NCI-H524 (cell line): ENCODE measurements around the gene GASK1B.

Experiments
- DNase-seq, 2 experiments: peaks; one replicate each; lab custom pipeline; 2025; lab: John Stamatoyannopoulos, UW

GASK1B gene

DNA sequence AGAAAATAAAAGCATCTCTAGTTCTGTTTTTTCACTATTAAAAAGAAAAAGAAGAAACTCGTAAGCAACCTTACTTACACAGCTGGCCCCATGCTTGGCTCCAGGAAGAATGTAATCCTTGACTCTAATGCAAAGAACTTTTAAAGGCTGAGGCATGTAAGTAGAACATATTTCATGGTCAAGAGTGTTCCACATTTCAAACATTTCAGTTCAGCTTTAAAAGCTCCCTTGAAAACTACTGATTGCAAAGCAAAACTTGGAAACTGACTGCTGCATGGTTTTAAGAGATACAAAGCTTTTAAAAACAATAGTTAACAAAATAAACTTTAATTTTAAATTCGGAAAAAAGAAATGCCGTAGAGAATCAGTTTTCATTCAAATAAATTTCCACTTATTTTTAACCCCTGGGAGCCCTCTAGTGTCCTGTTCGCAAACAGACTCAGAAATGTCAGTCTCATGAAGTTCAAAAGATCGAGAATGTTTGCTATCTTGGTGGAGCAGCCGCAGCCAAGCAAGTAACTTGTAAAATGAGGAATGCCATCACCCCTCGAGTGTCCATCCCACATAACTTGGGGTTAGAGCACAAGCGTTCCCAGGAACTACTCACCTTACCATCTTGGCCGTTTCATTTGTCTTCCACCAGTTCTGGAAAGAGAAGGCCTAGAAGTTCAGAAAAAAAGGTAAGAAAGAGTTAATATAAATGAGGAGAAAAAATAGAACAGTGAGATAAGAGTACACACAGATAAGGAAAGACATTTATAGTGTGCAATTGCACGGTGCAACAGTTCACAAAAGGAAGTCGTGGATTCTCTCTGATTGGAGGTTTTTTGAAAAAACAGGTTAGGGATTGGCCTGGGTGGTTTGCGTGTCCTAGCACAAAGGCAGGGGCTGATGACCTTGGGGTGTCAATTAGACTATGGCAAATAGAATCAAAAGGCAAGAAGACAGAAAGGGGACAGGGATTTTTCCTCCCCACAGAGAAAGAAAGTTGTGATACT is at the start of gene GASK1B:
TSS of gene GASK1B (minus strand) at position 765 of the 998 bp plus-strand sequence. CDS start 1,650 bp downstream, outside the sequence.
- DNase-seq = peak in 1 of 2 experiments; percentile 7

DNA sequence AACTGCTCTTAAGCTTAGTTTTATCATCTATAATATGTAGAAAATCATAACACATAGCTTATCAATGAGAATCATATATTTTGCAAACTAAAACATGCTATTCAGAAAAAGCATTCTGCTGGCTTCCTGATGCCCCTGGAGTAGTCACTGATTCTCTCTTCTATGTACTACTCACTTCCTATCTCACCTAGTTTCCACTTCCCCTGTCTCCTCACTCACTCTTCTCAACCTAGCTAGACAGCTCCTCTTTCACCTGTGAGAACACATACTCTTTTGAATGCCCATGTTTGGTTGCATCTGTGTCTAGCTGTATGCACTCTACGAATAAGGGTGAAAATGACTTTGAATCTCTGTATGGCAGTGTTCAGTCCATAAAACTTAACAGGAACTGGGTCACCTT is 46.8 kb upstream of the GASK1B start:
- DNase-seq = no peak

GRCh38 chr4:158217763-158218162 is 44.9 kb upstream of the GASK1B start:
- no peak for DNase-seq

GRCh38 chr4:158214856-158215255 is 42.0 kb upstream of the GASK1B start:
- no peak for DNase-seq

- DNase-seq = no peak
Observed at GRCh38 chr4:158213466-158213865, 40.6 kb upstream of the GASK1B start.

GRCh38 chr4:158211222-158211621 is 38.4 kb upstream of the GASK1B start:
- no peak for DNase-seq

- DNase-seq = peak; percentile 41 to 56
Observed at GRCh38 chr4:158209825-158210807, 37.3 kb upstream of the GASK1B start, which contains the start of gene TMEM144. Gene TMEM144, plus strand, starts transcription at chr4:158210486. Its CDS starts 2,182 bp downstream, at chr4:158212668.

GRCh38 chr4:158208963-158209640 is 36.3 kb upstream of the GASK1B start:
- DNase-seq = no peak

DNA sequence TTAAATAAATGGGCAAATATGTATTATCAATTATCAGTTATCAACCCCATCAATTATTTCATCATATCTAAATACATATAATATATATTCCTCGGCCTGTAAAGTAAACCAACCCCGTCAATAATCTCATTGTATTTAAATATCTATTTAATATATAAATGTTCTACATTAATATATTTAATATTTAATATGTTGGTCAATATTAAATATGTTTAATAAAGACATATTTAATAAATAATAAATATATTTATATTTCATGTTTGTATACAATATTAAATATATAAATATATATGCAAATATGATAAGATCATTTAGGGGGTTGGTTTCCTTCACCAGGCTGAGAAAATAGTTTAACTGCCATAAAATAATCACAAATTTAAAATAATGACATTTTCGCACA is 31.1 kb upstream of the GASK1B start:
- DNase-seq = no peak

DNA sequence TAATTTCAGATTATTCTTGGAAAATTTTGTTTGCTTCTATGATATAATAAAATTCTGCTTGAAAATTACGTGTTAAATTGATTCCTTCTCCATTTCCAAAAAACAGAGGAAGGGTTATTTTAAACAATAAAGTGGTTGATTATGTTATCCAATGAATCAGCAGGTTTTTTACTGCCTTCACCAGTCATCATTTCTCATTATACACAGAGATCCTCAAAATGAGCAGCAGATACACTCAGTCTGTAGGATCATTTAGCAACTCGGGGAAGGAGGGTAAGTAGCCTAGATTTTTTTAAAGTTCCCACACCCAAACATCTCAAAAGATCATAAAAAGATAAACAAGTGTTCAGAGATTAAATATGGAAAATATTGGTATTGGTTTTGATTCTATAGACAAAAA is 30.6 kb upstream of the GASK1B start:
- DNase-seq = no peak

- DNase-seq = no peak
Observed at GRCh38 chr4:158202481-158202880, 29.7 kb upstream of the GASK1B start.

DNA sequence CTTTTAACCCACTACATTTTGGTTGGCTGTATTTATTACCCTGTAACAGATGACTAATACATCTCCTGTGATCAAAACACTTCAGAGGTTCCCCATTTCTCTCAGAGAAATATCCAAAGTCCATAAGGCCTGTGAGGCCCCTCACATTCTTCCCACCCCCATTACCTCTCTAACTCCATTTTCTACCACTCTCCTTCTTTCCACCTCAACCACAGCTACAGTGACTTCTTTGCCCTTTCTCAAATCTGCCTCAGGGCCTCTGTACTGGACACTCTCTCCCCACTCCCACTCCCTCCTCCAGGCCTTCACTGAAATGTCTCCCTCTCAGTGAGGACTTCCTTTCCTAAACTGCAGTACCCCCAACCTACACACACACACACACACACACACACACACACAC is 29.1 kb upstream of the GASK1B start:
- no peak for DNase-seq

DNA sequence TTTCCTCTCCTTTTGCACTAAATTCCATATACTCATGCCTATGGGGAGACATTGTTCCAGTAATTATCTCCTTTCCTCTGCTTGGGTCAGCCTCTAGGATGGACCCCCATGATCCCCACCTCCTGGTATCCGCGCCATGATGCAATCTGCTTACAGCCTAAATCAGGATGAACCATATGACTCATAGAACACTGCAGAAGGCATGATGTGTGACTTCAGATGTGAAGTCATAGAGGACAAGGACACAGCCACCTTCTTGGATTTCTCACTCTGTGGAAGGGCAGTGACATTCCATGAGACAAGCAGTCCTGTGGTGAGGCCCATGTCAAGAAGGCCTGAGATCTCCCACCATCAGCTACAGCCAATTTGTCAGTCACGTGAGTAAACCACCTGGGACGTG is 28.5 kb upstream of the GASK1B start:
- DNase-seq = no peak

- DNase-seq = no peak
Observed at GRCh38 chr4:158200214-158200613, 27.4 kb upstream of the GASK1B start.

- DNase-seq = no peak
Observed at GRCh38 chr4:158197194-158197776, 24.5 kb upstream of the GASK1B start.

DNA sequence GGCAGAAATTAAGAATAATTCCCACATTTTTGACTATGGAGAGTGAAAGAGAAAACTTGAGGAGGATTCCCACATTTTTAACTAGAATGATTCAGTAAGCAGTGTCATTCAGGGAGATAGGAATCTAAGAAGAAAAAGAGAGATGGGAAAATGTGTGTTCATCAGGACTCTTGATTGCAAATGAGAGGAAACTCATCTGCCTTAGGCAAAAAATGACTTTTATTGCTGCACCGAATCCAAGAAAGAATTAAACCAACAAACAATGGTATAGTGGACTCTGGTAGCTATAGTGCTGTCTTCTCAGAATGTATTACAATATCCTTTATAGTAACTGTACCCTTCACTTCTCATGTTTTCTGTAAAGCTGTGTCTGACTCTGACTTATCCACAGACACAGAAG is 22.5 kb upstream of the GASK1B start:
- no peak for DNase-seq

DNA sequence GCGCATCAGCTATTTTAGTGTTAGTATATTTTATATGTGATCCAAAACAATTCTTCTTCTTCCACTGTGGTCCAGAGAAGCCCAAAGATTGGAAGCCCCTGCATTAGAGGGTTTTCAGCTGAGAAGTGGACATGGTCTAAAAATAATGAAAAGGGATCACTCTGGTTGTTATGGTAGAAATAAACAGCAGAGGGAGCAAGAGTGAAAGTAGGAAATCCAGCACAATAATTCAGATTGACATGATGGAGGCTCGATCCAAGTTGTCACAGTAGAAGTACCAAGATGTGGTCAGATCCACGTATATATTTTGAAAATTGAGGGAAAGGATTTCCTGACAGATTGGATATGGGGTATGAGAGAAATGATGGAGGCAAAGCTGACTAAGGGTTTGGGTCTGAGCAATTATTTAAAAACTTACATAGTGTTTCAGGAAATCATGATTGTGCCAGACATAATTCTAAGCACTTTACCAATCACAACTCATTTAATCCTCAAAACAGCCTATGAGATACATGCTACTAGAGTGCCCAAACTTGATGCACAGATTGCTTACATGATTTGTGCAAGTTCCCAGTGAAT is 20.4 kb upstream of the GASK1B start:
- DNase-seq = peak in 1 of 2 experiments; percentile 9

GRCh38 chr4:158192439-158193158 is 19.8 kb upstream of the GASK1B start:
- no peak for DNase-seq

DNA sequence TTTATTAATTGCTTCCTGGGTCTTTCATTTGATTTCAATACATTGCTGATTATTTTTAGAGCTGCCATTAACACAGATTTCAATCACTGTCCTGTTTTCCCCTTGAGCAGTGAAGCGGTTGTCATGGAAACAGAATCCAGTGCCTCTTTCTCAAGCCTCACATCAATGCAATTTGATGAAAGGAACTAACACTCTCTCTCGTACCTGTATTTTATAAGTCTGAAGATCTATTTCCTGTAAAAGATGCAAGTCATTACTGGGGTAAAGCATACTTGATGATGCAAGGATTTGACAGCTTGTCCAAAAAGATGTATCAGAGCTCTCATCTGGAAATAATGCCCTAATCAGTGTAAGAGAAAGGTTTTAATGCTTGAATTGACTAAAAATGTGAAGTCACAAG is 17.9 kb upstream of the GASK1B start:
- peak in 1 of 2 experiments; percentile 9 for DNase-seq

DNA sequence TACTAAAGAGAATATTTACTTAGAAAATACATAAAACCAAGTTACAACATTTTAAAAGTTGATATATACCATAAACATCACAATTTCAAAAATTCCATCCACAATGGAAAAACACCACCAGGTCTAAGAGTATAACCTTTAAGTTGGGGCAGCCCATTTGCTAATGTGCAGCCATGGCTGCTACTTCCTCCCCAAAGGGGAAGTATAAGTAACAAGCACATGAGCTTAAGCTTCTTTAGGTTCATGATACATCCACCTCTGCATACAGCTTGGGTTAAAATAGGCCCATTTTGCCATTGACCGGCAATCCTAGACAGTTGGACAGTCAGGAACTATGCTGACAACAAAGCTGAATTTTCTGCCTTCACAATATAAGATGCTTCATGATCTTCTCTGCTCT is 16.6 kb upstream of the GASK1B start:
- DNase-seq = no peak
